Hepatocyte (in vitro differentiated cells): ENCODE data around the gene PDE1C. TPM values are rescaled to one million over a fixed set of nuclear protein-coding genes. Genes with fewer than 3 reads are reported as not detected.

Experiments
- DNase-seq: peaks from one replicate; pipeline ENCODE4 v3.0.0-alpha.2; 2016; ENCODE audit warnings: low spot score
- H2AFZ ChIP-seq: fragments of 200-600 bp; sonication (generic); 2 replicates; pipeline ENCODE4 v1.6.0; 2016; ENCODE audit warnings: antibody characterized with exemption, mild to moderate bottlenecking
- H3K27ac ChIP-seq: fragments of 200-600 bp; sonication (generic); 2 replicates; pipeline ENCODE4 v1.5.1; 2016; ENCODE audit warnings: mild to moderate bottlenecking
- H3K27me3 ChIP-seq: fragments of 200-600 bp; sonication (generic); 2 replicates; pipeline ENCODE4 v1.6.1; 2016
- H3K36me3 ChIP-seq: fragments of 200-600 bp; sonication (generic); replicated peaks from 2 replicates; pipeline ENCODE4 v1.5.1; 2016; ENCODE audit warnings: low read depth; ENCODE audit not compliant: insufficient read depth
- H3K4me1 ChIP-seq: fragments of 200-600 bp; sonication (generic); 2 replicates; pipeline ENCODE4 v1.5.1; 2016; ENCODE audit warnings: mild to moderate bottlenecking, moderate library complexity; ENCODE audit not compliant: insufficient read depth
- H3K4me2 ChIP-seq: fragments of 200-600 bp; sonication (generic); 2 replicates; pipeline ENCODE4 v1.6.0; 2016
- H3K4me3 ChIP-seq: fragments of 200-600 bp; sonication (generic); 2 replicates; pipeline ENCODE4 v1.5.1; 2016; ENCODE audit warnings: mild to moderate bottlenecking
- H3K79me2 ChIP-seq: fragments of 200-600 bp; sonication (generic); 2 replicates; pipeline ENCODE4 v1.6.0; 2017; ENCODE audit warnings: mild to moderate bottlenecking
- H3K9me2 ChIP-seq: fragments of 200-600 bp; sonication (generic); replicated peaks from 2 replicates; pipeline ENCODE4 v1.6.0; 2017; ENCODE audit warnings: mild to moderate bottlenecking; ENCODE audit not compliant: insufficient read depth
- H3K9me3 ChIP-seq: fragments of 200-600 bp; sonication (generic); 2 replicates; pipeline ENCODE4 v1.5.1; 2016; ENCODE audit warnings: low read depth, mild to moderate bottlenecking
- H4K20me1 ChIP-seq: fragments of 200-600 bp; sonication (generic); 2 replicates; pipeline ENCODE4 v1.6.0; 2016; ENCODE audit warnings: mild to moderate bottlenecking; ENCODE audit not compliant: insufficient read depth, poor library complexity, severe bottlenecking
- CTCF ChIP-seq: fragments of 200-600 bp; sonication (generic); IDR thresholded peaks from 2 replicates; pipeline ENCODE4 v1.5.1; 2016; ENCODE audit warnings: antibody characterized with exemption, mild to moderate bottlenecking; ENCODE audit not compliant: poor library complexity
- EZH2 ChIP-seq: fragments of 200-600 bp; sonication (generic); IDR thresholded peaks from 2 replicates; pipeline ENCODE4 v1.6.1; 2016; ENCODE audit warnings: antibody characterized with exemption, mild to moderate bottlenecking, borderline replicate concordance
- EZH2phosphoT487 ChIP-seq: fragments of 200-600 bp; sonication (generic); IDR thresholded peaks from one replicate; pipeline ENCODE4 v1.6.1; 2018; ENCODE audit warnings: antibody characterized with exemption, mild to moderate bottlenecking, low read depth, moderate library complexity; ENCODE audit not compliant: unreplicated experiment, severe bottlenecking
- WGBS: methylation state at CpG from one replicate; pipeline ENCODE4 v1.1.6; 2016; ENCODE audit warnings: low lambda C conversion rate; ENCODE audit errors: missing lambda C conversion rate; 5-methylcytosine and 5-hydroxymethylcytosine counted together
- polyA plus RNA-seq: library from polyadenylated mRNA; unstranded; fragments of >200 nt; fragmentation: Nextera tagmentation; extraction: Ambion mirVana; gene quantifications from 2 replicates; pipeline ENCODE4 v1.2.1, GENCODE V29; 2016
- total RNA-seq: library from RNA; depleted of rRNA; stranded (reverse); fragments of >200 nt; gene quantifications from 2 replicates; pipeline ENCODE4 v1.2.3, GENCODE V29; 2014

PDE1C gene
- total and polyA plus RNA-seq, 2 experiments from 2014 or later, result 1.8 to 5.0 TPM

GRCh38 chr7:31856337-31856736, 213.9 kb downstream of the PDE1C start:
- Histone ChIP-seq H3K9me3 (no peaks in the 10 kb centered on the region), H3K9me2 (no peaks in the 10 kb centered on the region), H3K79me2 (no peaks in the 10 kb centered on the region), H3K4me3 (no peak overlapping the region), H2AFZ (no peak overlapping the region), H3K4me1 (no peaks in the 10 kb centered on the region), H3K36me3 (no peaks in the 10 kb centered on the region), H3K4me2 (no peak overlapping the region), H4K20me1 (no peaks in the 10 kb centered on the region), H3K27me3 (no peaks in the 10 kb centered on the region), H3K27ac (no peak overlapping the region)
- no peak for TF ChIP-seq EZH2phosphoT487
- TF ChIP-seq CTCF, result no peak
- no peak for TF ChIP-seq EZH2
- no peak for DNase-seq
- 73% methylated on average over 4 of the region's 4 CpGs for WGBS

GRCh38 chr7:31855530-31855929, 214.7 kb downstream of the PDE1C start:
- TF ChIP-seq EZH2phosphoT487 (no peak), EZH2 (no peak), CTCF (no peak)
- 72% methylated on average over 1 of the region's 1 CpG for WGBS

GRCh38 chr7:31853380-31853779, 216.8 kb downstream of the PDE1C start:
- DNase-seq, result no peak
- Histone ChIP-seq H3K4me2 (no peak overlapping the region), H3K27ac (no peak overlapping the region), H4K20me1 (no peaks in the 10 kb centered on the region), H3K36me3 (no peaks in the 10 kb centered on the region), H3K4me3 (no peak overlapping the region), H3K79me2 (no peaks in the 10 kb centered on the region), H3K9me2 (no peaks in the 10 kb centered on the region), H3K27me3 (no peaks in the 10 kb centered on the region), H3K9me3 (no peaks in the 10 kb centered on the region), H3K4me1 (no peaks in the 10 kb centered on the region), H2AFZ (no peak overlapping the region)
- no peak for TF ChIP-seq EZH2
- 86% methylated on average over 5 of the region's 5 CpGs for WGBS

More at GRCh38 chr7:31855530-31855929, 214.7 kb downstream of the PDE1C start:
- Histone ChIP-seq H3K27me3 (no peaks in the 10 kb centered on the region), H3K4me3 (no peak overlapping the region), H3K4me2 (no peak overlapping the region), H3K36me3 (no peaks in the 10 kb centered on the region), H3K4me1 (no peaks in the 10 kb centered on the region), H4K20me1 (no peaks in the 10 kb centered on the region), H3K9me2 (no peaks in the 10 kb centered on the region), H2AFZ (no peak overlapping the region), H3K79me2 (no peaks in the 10 kb centered on the region), H3K27ac (no peak overlapping the region), H3K9me3 (no peaks in the 10 kb centered on the region)
- no peak for DNase-seq

GRCh38 chr7:31852462-31852861, 217.7 kb downstream of the PDE1C start:
- Histone ChIP-seq H3K4me1 (no peaks in the 10 kb centered on the region), H3K9me2 (no peaks in the 10 kb centered on the region), H3K4me3 (no peak overlapping the region), H3K79me2 (no peaks in the 10 kb centered on the region), H3K4me2 (no peak overlapping the region), H3K9me3 (no peaks in the 10 kb centered on the region), H3K27me3 (no peaks in the 10 kb centered on the region), H3K36me3 (no peaks in the 10 kb centered on the region), H4K20me1 (no peaks in the 10 kb centered on the region), H2AFZ (no peak overlapping the region), H3K27ac (no peak overlapping the region)
- TF ChIP-seq EZH2phosphoT487 (no peak), CTCF (no peak), EZH2 (no peak)
- DNase-seq, result no peak
- 76% methylated on average over 2 of the region's 2 CpGs for WGBS
